GM23248 (cell line): Measurements from ENCODE around the gene R3HDM4. TPM values are rescaled to one million over a fixed set of nuclear protein-coding genes. Genes with fewer than 3 reads are reported as not detected.

Source experiments
- DNase-seq: peaks from one replicate; pipeline ENCODE4 v3.0.0-alpha.2; 2015
- H2AFZ ChIP-seq: fragments of 200-600 bp; sonication (generic); 2 replicates; pipeline ENCODE4 v1.6.1; 2016; ENCODE audit warnings: antibody characterized with exemption
- H3F3A ChIP-seq: fragments of 200-600 bp; sonication (generic); 2 replicates; pipeline ENCODE4 v1.6.1; 2016; ENCODE audit warnings: mild to moderate bottlenecking, antibody characterized with exemption, mixed run types; ENCODE audit not compliant: insufficient read depth
- H3K27ac ChIP-seq: fragments of 200-600 bp; sonication (generic); 2 replicates; pipeline ENCODE4 v1.5.1; 2016; ENCODE audit warnings: mild to moderate bottlenecking
- H3K27me3 ChIP-seq: fragments of 200-600 bp; sonication (generic); replicated peaks from 2 replicates; pipeline ENCODE4 v1.6.1; 2016; ENCODE audit warnings: mild to moderate bottlenecking; ENCODE audit not compliant: insufficient read depth
- H3K36me3 ChIP-seq: fragments of 200-600 bp; sonication (generic); 2 replicates; pipeline ENCODE4 v1.6.1; 2016; ENCODE audit warnings: low read depth, mild to moderate bottlenecking
- H3K4me1 ChIP-seq: fragments of 200-600 bp; sonication (generic); 2 replicates; pipeline ENCODE4 v1.6.1; 2016; ENCODE audit warnings: mild to moderate bottlenecking; ENCODE audit not compliant: insufficient read depth
- H3K4me2 ChIP-seq: fragments of 200-600 bp; sonication (generic); one replicate; pipeline ENCODE4 v1.6.1; 2016; ENCODE audit warnings: mild to moderate bottlenecking; ENCODE audit not compliant: unreplicated experiment
- H3K4me3 ChIP-seq: fragments of 200-600 bp; sonication (generic); 2 replicates; pipeline ENCODE4 v1.5.1; 2016; ENCODE audit warnings: mild to moderate bottlenecking
- H3K79me2 ChIP-seq: fragments of 200-600 bp; sonication (generic); 2 replicates; pipeline ENCODE4 v1.6.1; 2016; ENCODE audit warnings: mild to moderate bottlenecking; ENCODE audit not compliant: insufficient read depth
- H3K9ac ChIP-seq: fragments of 200-600 bp; sonication (generic); 2 replicates; pipeline ENCODE4 v1.6.1; 2016; ENCODE audit warnings: mild to moderate bottlenecking
- H3K9me2 ChIP-seq: fragments of 200-600 bp; sonication (generic); 2 replicates; pipeline ENCODE4 v1.6.1; 2016; ENCODE audit warnings: mixed run types, mild to moderate bottlenecking, moderate library complexity; ENCODE audit not compliant: insufficient read depth
- H3K9me3 ChIP-seq: fragments of 200-600 bp; sonication (generic); one replicate; pipeline ENCODE4 v1.6.1; 2017; ENCODE audit warnings: low read depth
- H4K20me1 ChIP-seq: fragments of 200-600 bp; sonication (generic); 2 replicates; pipeline ENCODE4 v1.6.0; 2016; ENCODE audit not compliant: insufficient read depth
- EZH2 ChIP-seq: fragments of 200-600 bp; sonication (generic); IDR thresholded peaks from 2 replicates; pipeline ENCODE4 v1.6.1; 2018; ENCODE audit warnings: antibody characterized with exemption, mild to moderate bottlenecking; ENCODE audit not compliant: insufficient read depth, poor library complexity, severe bottlenecking
- EZH2phosphoT487 ChIP-seq: fragments of 200-600 bp; sonication (generic); IDR thresholded peaks from 2 replicates; pipeline ENCODE4 v1.6.1; 2018; ENCODE audit warnings: antibody characterized with exemption, moderate library complexity, mild to moderate bottlenecking, low read depth; ENCODE audit not compliant: insufficient read depth
- WGBS, 2 experiments: methylation state at CpG; one replicate each; pipeline ENCODE4 v1.1.6; 2015 to 2017; ENCODE audit warnings: low lambda C conversion rate in 2 of 2, low coverage in 1 of 2; ENCODE audit errors: missing lambda C conversion rate in 2 of 2; 5-methylcytosine and 5-hydroxymethylcytosine counted together
- in situ Hi-C: fragments of 300-500 bp; cut with MboI; formaldehyde crosslinking; loops from 2 replicates; pipeline ENCODE4 v1.15.0; 2020
- polyA plus RNA-seq: library from polyadenylated mRNA; unstranded; fragments of >200 nt; fragmentation: Nextera tagmentation; extraction: Ambion mirVana; gene quantifications from 2 replicates; pipeline ENCODE4 v1.2.1, GENCODE V29; 2016
- total RNA-seq: library from RNA; depleted of rRNA; stranded (reverse); fragments of >200 nt; shearing (Covaris generic); gene quantifications from 2 replicates; pipeline ENCODE4 v1.2.3, GENCODE V29; 2014

R3HDM4 gene
- total and polyA plus RNA-seq, 2 experiments from 2014 or later: 50.9 to 52.7 TPM

DNA sequence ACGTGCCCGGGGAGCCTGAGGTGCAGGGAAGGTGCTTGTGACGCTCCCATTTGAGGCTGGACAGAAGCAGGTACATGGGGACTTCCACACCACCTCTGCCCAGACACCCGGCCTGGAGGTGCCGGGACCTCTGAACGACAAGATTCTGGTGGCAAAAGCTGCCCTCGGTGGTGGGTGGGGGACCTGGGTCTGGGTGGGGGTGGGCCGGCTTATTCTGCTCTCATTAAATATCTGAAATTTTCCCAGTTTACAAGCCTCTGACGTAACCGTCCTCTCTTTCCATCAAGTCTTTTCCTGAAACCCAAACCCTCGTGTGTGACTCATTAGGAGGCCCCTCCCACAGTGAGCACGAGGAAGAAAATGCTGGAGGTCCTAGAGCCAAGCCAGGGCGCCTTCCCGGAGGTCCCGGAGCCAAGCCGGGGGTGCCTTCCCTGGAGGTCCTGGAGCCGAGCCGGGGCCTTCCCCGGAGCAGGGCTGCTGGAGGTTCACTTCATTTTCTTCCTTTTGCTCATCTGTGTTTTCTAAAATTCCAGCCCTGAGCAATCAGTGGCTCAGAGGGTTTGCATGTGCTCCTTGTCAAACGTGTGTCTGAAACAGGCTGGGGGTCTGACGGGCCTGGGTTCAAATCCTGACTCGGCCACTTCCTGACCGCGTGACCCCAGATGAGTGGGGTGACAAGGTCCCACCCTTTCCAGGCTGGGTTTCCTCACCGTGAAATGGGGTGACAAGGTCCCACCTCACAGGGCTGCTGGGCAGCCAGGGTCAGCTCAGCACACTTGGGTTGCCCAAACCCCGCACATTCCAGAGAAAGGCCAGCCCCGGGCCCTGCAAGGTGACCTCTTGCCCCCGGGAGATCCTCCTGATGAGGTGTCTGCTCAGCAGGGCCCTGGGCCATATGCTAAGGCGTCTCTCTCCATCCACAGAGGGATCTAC, 43.5 kb downstream of the R3HDM4 start:
- no peaks in the 10 kb centered on the region for H3K27me3 ChIP-seq
- peaks cover 6% of the 10 kb centered on the region; the same call in 1 of the 2 replicates for H3F3A ChIP-seq
- H2AFZ ChIP-seq: no peak overlapping the region
- peaks cover 14% of the 10 kb centered on the region for H3K4me1 ChIP-seq
- H3K9ac ChIP-seq: peak overlapping the region; percentile 23
- no peak overlapping the region for H3K4me3 ChIP-seq
- peak overlapping the region; percentile 78 for H3K27ac ChIP-seq
- in situ Hi-C loops: no loop called here
- H3K36me3 ChIP-seq: no peaks in the 10 kb centered on the region
- 10 to 11% methylated on average over 29 of the region's 29 CpGs for WGBS, 2 experiments
- peak; percentile 96 for DNase-seq
- H4K20me1 ChIP-seq: no peaks in the 10 kb centered on the region
- no peaks in the 10 kb centered on the region for H3K79me2 ChIP-seq
- H3K9me2 ChIP-seq: no peaks in the 10 kb centered on the region
- no peaks in the 10 kb centered on the region for H3K9me3 ChIP-seq
- no peak overlapping the region for H3K4me2 ChIP-seq
- no peak for TF ChIP-seq EZH2
- TF ChIP-seq EZH2phosphoT487: no peak

GRCh38 chr19:868458-869244, 44.4 kb downstream of the R3HDM4 start:
- Histone ChIP-seq H3K4me2 (no peak overlapping the region), H3K36me3 (no peaks in the 10 kb centered on the region), H3K9me3 (no peaks in the 10 kb centered on the region), H3K4me1 (peaks cover 14% of the 10 kb centered on the region), H3K9ac (no peak overlapping the region), H3K27ac (peak overlapping the region; percentile 78), H3K27me3 (no peaks in the 10 kb centered on the region), H3K9me2 (no peaks in the 10 kb centered on the region), H3K79me2 (no peaks in the 10 kb centered on the region), H3F3A (peaks cover 6% of the 10 kb centered on the region; the same call in 1 of the 2 replicates), H4K20me1 (no peaks in the 10 kb centered on the region), H3K4me3 (no peak overlapping the region), H2AFZ (no peak overlapping the region)
- 73 to 78% methylated on average over 31 to 34 of the region's 34 CpGs for WGBS, 2 experiments
- in situ Hi-C loops: no loop called here
- no peak for DNase-seq
- no peak for TF ChIP-seq EZH2

DNA sequence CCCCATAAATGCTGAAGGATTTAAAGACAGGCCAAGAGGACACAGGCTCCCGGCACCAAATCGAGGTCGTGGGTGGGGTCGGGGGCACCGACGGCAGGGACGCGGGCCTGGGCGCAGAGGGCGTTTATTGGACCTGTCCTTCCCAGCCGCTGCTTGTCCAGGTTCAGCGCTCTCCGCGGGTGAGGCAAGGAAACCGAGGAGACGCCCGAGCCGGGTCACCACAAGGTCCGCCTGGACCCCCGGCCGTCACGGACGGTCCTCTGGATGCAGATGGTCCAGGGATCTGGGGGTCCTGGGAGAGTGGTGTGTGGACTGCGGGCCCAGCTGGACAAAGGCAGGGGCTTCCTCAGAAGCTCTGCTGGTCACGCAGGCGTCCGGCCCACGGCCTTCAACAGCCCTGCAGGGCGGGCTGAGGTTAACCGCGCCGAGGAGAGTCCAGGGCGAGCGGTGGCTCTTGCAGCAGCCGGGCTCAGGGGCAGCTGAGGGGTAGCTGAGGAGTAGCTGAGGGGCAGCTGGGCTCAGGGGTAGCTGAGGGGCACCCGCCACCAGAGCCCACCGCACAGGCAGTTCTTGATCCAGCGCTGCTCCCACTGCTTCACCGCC, 45.1 kb downstream of the R3HDM4 start:
- H3F3A ChIP-seq: peaks cover 6% of the 10 kb centered on the region; the same call in 1 of the 2 replicates
- no peaks in the 10 kb centered on the region for H3K9me2 ChIP-seq
- H3K9ac ChIP-seq: no peak overlapping the region
- H3K27me3 ChIP-seq: no peaks in the 10 kb centered on the region
- WGBS, 2 experiments: 93 to 95% methylated on average over 28 to 39 of the region's 39 CpGs
- peaks cover 14% of the 10 kb centered on the region for H3K4me1 ChIP-seq
- in situ Hi-C loops: no loop called here
- H3K27ac ChIP-seq: no peak overlapping the region
- no peaks in the 10 kb centered on the region for H3K9me3 ChIP-seq
- no peak overlapping the region for H2AFZ ChIP-seq
- no peaks in the 10 kb centered on the region for H3K79me2 ChIP-seq
- no peak for TF ChIP-seq EZH2
- no peak for TF ChIP-seq EZH2phosphoT487
- no peak for DNase-seq
- H3K4me3 ChIP-seq: no peak overlapping the region
- no peaks in the 10 kb centered on the region for H4K20me1 ChIP-seq
- H3K36me3 ChIP-seq: no peaks in the 10 kb centered on the region
- no peak overlapping the region for H3K4me2 ChIP-seq

DNA sequence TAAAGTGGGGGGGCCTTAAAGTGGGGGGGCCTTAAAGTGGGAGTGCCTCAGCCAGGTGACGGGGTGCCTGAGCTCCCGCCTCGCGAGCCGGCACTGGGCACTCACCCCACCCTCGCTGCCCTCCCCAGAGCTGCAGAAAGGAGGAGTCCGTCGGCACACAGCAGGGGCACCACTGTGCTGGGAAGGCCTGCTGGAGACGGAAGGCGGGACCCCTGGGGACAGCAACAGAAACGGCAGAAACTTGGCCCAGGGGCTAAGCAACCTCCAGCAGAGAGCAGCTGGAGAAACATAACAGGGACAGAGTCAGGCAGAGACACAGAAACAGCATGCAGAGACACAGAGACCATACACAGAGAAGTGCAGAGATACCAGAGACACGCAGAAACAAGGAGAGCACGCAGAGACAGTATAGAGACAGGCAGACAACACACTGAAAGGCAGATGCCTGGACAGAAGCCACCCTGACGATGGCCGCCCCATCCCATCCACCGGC, 45.7 kb downstream of the R3HDM4 start:
- 77 to 78% methylated on average over 9 to 14 of the region's 16 CpGs for WGBS, 2 experiments
- Histone ChIP-seq H3K79me2 (no peaks in the 10 kb centered on the region), H3K9me2 (no peaks in the 10 kb centered on the region), H3K4me1 (peaks cover 14% of the 10 kb centered on the region), H3K4me3 (no peak overlapping the region), H3K9ac (no peak overlapping the region), H3F3A (peaks cover 6% of the 10 kb centered on the region; the same call in 1 of the 2 replicates), H4K20me1 (no peaks in the 10 kb centered on the region), H3K27me3 (no peaks in the 10 kb centered on the region), H3K36me3 (no peaks in the 10 kb centered on the region), H3K9me3 (no peaks in the 10 kb centered on the region), H3K4me2 (no peak overlapping the region), H2AFZ (no peak overlapping the region), H3K27ac (no peak overlapping the region)
- no peak for DNase-seq
- TF ChIP-seq EZH2 (no peak), EZH2phosphoT487 (no peak)
- in situ Hi-C loops: no loop called here
